Urothelium cell line (cell line): ENCODE data around the gene PRKN.
"Not testable (repeated sequence)": the region's sequence is repeated elsewhere in the genome, so short reads cannot be mapped to it uniquely, and the experiment has no call there.

Experiments
- DNase-seq: peaks from one replicate; pipeline ENCODE4 v3.0.0; 2011; ENCODE audit warnings: low spot score, mixed read lengths
- FAIRE-seq: peaks from 2 replicates; lab custom pipeline; 2011; peaks lifted over from hg19 to GRCh38; lab: Jason Lieb, UNC

PRKN gene

DNA sequence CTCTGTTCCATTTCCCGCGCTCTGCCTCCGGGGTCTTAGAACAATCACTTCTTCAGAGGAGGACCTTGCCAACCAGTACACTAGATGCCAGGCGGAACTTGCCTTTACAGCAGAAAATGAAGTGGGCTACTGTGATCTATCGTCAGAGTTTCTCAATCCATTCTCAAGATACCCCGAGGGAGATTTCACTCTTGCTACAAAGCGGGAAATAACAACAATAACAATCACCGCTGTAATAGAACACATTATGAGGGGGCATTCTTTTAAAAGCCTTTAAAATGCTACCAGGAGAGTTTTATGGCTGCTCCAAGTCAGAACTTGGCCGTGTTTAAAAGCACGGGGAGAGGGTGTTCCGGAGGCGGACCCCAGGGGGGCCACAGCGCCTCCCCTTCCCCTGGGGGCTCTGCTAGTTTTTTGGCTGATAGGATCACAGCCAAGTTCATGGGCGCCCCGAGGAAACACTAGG, 836.7 kb downstream of the PRKN start:
- no peak for DNase-seq
- no peak for FAIRE-seq

DNA sequence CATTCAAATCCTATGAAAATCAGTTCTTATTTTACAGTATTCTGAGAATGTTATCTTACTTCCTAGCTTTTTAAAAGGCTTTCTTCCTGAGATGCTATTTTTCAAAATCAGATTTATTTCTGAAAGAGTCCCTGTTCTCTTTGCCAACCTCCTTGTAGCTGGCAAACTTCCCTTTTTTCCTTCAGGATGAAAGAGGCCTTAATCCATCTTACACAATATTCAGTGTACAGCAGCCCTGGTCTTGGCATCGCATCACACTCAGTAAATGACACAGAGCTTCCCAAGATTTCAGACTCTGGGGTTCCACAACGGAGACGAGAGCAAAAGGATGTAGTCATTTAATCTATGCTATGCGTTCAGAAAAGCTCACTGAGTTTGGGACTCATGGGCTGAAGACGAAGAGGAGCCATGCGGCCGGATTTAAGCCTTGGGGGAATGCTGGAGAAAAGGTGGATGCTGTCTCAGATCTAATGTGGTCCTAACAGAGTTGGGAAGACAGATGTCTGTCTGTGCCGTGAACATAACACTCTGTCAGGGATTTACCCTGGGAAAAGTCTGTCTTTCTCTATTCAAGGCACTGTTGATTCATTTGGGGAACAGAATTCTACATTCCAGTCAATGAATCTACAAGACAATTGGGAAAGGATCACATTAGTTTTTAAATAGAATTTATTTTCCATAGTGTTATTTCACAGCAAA, 837.3 kb downstream of the PRKN start:
- DNase-seq (no peak), FAIRE-seq (no peak)

DNA sequence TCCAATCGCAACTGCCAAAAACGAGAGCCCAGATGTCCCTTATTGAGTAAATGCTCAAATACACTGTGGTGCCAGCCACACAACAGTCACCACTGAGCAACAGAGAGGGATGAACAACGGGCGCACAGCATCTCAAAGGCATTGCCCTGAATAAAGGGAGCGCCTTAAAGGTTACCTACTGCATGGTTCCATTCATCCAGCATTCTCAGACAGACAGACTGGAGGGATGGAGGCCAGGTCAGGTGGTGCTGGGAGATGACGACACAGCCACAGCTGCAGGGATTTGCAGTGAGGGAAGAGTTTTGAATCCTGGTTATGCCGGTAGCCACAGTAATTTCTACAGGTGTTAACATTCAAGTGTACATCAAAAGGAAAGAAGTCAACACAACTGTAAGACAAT, 838.2 kb downstream of the PRKN start:
- FAIRE-seq = no peak
- no peak for DNase-seq

- FAIRE-seq, DNase-seq: not testable (repeated sequence)
These were observed 841.0 kb downstream of the PRKN start for GRCh38 chr6:161886545-161886944.

DNA sequence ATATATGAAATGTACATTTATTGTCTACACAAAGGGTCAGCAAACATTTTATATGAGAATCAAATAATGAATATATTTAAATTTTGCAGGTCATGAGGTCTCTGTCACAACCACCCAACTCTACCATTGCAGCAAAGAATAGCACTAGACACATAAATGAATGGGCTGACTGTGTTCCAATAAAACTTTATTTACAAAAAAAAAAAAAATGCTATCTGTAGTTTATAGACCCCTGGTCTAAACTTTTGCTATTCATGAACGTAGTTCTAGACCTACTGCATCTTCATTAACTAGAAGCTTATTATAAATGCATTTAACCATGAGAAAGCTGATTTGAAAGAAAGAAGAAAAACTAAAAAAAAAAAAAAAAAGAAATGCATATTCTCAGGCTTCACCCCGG, 842.8 kb downstream of the PRKN start:
- DNase-seq (no peak), FAIRE-seq (no peak)

- no peak for FAIRE-seq
- DNase-seq = no peak
These were observed 845.3 kb downstream of the PRKN start for GRCh38 chr6:161882196-161882765.

GRCh38 chr6:161880056-161880455, 847.5 kb downstream of the PRKN start:
- FAIRE-seq = no peak

GRCh38 chr6:161876231-161876630, 851.3 kb downstream of the PRKN start:
- FAIRE-seq (no peak), DNase-seq (no peak)

More at GRCh38 chr6:161880056-161880455, 847.5 kb downstream of the PRKN start:
- DNase-seq = no peak

GRCh38 chr6:161870236-161870901, 857.2 kb downstream of the PRKN start:
- FAIRE-seq (no peak), DNase-seq (no peak)

DNA sequence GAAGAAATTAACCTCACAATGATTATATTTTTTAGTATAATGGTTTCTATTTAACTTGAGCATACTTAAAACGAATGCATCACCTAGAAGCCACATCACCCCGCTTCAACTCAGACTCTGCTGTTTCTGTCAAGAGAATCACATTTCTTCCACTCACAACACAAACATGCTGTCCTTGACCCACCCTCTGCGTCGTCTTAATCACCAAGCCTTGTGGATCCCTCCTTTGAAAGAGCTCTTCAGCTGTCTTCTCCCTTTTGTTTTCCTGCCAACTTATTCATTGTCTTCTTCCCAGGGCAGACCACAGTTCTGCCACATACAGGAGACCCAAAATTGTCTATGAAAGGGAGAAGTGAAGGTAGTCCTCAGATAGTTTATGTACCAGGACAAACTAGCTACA, 858.1 kb downstream of the PRKN start:
- DNase-seq (no peak), FAIRE-seq (no peak)

- DNase-seq (no peak), FAIRE-seq (no peak)
These were observed 861.0 kb downstream of the PRKN start for GRCh38 chr6:161866570-161866969.

- not testable (repeated sequence) for DNase-seq, FAIRE-seq
These were observed 866.5 kb downstream of the PRKN start for GRCh38 chr6:161861061-161861460.

- DNase-seq (no peak), FAIRE-seq (no peak)
These were observed 873.9 kb downstream of the PRKN start for GRCh38 chr6:161853657-161854056.

- FAIRE-seq, DNase-seq: not testable (repeated sequence)
These were observed 876.1 kb downstream of the PRKN start for GRCh38 chr6:161851486-161851885.

- FAIRE-seq = no peak
- DNase-seq = no peak
These were observed 877.0 kb downstream of the PRKN start for GRCh38 chr6:161850562-161850961.

DNA sequence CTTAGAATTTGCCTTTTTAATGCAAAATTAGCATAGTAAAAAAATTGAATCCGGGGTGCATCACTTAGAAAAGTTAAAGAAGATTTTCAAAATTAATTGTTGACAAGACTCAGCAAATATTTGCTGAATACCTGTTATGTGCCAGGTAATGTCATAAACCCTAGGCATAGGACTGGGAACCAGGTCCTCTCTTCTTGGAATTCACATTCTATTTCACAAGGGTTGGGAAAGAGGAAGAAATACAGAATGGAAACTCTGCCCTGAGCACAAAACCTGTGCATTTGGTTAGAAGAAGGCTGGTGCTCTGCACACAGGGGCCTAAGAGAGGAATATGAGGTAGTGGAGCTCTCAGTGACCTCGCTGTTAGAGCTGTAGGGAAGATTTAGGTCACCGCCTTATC, 879.9 kb downstream of the PRKN start:
- DNase-seq (no peak), FAIRE-seq (no peak)

DNA sequence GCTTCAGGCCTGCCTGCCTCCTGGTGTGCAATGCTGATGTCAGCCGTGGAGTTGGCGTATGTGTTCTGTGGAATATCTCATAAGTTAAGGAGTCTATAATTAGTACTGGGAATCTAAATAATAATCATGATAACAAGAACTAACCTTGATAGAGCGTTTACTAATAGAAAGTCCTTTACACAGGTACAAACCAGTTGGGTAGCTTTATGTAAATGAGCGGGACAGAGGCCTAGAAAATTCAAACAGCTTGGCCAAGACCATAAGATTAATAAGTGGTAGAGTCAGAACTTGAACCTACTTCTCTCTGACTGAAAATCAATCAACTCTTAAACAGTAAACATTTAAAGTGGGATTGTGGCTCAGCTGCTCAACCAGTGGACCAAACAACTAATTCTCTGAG, 882.8 kb downstream of the PRKN start:
- DNase-seq = no peak
- no peak for FAIRE-seq

DNA sequence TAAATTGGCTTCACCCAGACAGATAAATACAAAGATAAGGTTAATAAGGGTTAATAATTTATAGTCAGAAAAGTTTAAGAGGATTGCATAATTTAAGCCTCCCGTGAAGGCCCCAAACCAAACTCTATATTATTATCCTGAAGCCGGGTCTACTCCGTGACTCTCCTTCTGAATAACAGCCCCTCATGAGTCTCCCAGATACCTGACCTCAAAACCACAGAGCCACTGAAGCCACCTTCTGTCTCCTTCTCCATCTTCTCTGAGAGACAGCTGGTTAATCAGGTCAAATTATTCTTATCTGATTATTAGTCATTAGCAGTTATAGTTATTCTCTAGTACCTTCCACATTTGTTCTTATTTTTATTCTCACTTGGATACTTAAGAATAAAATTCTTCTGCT, 884.5 kb downstream of the PRKN start:
- no peak for DNase-seq
- no peak for FAIRE-seq

GRCh38 chr6:161840380-161840779, 887.2 kb downstream of the PRKN start:
- DNase-seq = no peak
- FAIRE-seq = no peak

GRCh38 chr6:161838306-161839035, 889.1 kb downstream of the PRKN start:
- no peak for DNase-seq
- no peak for FAIRE-seq

GRCh38 chr6:161837854-161838253, 889.7 kb downstream of the PRKN start:
- FAIRE-seq = no peak
- no peak for DNase-seq

DNA sequence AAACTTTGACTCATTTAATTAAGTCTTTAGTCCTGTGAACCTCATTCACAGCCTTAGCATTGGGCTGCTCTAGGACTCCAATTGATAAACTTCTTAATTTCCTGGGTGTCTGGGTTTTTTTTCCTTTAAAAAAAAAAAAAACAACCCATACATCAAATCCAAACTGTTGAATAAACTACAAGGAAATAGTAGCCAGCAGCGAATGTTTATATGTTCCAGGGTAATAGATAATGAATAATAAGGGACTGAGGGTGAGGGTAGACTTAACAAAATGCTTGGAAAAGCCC, 890.2 kb downstream of the PRKN start:
- no peak for DNase-seq
- no peak for FAIRE-seq
